SKM-1 (cell line): ENCODE data around the gene STK26.
"Not testable (repeated sequence)": the region's sequence is repeated elsewhere in the genome, so short reads cannot be mapped to it uniquely, and the experiment has no call there.

Experiments used
- DNase-seq: peaks from one replicate; lab custom pipeline; 2025; ENCODE audit not compliant: unreplicated experiment; lab: John Stamatoyannopoulos, UW

The STK26 gene

DNA sequence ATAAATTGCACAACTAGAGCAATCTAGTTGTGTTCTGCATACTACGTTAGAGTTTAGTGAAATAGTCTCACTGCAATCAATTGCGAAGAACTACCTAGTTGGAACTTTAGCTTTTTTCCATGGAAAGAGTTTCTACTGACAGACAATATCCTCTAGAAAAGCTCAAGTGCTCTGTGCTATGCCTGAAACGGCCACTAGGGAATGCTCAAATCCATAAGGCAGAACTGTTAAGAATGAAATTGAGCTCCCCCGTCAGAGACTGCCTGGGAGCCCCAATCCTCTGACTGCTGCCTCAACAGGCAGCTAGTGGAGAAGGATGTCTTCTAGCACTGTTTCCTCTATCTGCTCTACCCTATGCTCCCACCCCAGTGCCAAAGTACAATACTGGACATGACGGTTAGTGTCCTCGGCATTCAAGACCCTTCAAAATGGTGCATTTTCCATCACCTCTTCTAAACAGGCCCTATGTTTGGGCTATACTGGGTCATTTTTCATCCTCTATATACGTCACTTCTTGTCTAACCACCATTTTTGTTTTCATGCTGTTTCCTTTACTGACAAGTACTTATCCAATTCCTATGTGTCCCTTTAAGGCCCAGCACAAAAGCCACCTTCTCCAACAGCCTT is 69.5 kb downstream of the STK26 start:
- peak; percentile 19 for DNase-seq

GRCh38 chrX:132093239-132093860 is 70.2 kb downstream of the STK26 start:
- DNase-seq, result no peak

DNA sequence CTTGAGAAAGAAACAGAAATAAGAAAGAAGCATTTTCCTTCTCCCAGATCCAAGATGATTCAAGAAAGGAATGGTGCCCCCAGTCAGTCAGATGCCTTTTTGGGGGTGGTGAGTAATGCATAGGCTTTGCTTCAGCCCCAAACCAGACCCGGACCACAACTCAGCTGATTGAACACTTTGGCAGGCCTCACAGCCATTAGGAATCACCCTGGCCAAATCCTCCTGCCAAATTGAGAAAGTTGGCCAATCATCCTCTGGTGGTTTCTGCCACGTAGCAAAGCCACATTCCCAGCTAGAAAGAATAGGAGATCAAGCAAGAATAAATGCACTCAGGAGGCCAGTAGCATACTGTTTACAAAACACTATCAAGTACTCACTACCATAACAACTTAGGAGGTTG is 71.1 kb downstream of the STK26 start:
- DNase-seq, result no peak

DNA sequence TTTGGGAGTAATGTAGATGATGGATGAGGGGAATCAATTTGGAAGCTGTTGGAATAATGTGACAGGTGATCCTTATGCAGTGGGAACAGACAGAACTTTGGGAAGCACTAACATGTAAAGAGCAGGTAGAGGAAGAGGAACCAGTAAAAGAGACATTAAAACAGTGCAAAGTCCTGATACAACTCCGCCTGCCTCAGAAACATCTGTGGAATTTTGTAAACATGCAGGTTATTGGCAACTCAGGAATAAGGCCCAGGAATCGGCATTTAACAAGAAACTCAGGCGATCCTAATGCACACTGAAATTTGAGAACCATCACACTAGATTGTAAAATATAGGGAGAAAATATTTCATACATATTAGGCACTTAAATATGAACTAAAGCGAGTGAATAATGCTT is 75.6 kb downstream of the STK26 start:
- not testable (repeated sequence) for DNase-seq

DNA sequence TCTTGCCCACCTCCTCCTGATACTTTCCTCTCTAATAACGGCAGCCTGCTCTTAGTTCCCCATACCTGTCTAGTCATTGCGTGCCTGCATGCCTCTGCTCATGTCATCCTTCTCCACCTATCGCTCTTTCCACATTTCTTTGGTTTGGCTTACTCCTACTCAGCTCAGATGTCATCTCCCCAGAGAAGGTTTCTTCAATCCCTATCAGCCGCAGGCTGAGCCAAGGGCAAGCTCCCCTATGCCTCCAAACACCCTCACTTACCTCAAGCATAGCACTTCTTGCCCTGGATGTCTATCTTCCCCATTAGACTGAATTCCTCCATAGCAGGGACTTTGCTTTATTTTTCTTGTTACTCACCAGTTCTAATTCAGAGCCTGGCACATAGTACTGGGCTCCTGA is 78.1 kb downstream of the STK26 start:
- no peak for DNase-seq

- no peak for DNase-seq
Observed at GRCh38 chrX:132101799-132102198, 78.7 kb downstream of the STK26 start.

DNA sequence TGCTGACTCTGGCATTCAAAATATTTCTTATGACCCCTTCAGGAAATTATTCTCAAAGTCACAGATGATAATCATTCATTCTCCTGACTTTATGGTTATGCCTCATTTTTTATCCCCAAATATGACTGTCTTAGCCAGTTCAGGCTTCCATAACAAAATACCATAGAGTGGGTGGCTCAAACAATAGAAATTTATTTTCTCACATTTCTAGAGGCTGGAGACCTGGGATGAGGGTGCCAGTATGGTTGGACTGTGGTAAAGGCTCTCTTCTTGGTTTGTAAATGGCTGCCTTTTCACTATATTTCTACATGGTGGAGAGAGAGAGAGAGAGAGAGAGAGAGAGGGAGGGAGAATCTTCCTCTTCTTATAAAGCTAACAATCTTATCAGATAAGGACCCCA is 84.2 kb downstream of the STK26 start:
- DNase-seq, result no peak

DNA sequence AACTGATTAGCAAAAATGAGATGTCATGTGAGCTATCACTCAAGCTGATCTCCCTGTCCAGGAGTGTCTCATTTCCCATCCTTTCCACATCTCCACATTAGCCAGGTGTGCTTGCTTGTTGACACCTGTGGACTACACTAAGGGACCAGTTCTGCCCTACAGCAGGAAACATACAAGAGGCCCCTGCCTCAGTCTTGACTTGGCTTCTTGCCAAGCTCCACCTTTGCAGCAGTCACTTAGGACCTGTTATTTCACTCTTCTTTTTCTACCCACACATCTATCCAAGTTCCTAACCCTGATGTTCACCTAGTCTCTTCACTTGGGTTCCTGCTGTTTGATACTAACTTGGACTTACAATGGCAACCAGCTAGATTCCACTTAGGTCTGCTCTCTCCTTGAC is 91.5 kb downstream of the STK26 start:
- DNase-seq, result no peak

- no peak for DNase-seq
Observed at GRCh38 chrX:132115792-132116191, 92.7 kb downstream of the STK26 start.

DNA sequence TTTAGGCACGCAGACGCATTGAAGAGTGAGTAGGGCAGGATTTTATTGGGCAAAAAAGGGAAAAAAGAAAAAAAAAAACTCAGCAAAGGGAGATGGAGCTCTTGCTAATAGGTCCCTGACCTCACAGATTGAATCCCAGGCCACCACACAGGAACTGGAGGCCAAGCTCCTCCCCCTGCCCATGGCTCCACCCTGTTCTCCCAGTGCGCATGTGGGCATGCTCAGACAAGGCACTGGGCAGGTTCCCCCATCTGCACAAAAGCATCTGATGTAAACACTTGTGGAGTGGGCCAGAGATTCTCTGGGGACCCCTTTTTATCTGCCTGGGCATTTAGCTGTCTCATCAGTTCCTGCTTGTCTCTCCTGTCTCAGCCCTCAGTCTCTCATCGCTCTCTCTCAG is 95.3 kb downstream of the STK26 start:
- no peak for DNase-seq

- DNase-seq, result no peak
Observed at GRCh38 chrX:132119283-132119682, 96.2 kb downstream of the STK26 start.

DNA sequence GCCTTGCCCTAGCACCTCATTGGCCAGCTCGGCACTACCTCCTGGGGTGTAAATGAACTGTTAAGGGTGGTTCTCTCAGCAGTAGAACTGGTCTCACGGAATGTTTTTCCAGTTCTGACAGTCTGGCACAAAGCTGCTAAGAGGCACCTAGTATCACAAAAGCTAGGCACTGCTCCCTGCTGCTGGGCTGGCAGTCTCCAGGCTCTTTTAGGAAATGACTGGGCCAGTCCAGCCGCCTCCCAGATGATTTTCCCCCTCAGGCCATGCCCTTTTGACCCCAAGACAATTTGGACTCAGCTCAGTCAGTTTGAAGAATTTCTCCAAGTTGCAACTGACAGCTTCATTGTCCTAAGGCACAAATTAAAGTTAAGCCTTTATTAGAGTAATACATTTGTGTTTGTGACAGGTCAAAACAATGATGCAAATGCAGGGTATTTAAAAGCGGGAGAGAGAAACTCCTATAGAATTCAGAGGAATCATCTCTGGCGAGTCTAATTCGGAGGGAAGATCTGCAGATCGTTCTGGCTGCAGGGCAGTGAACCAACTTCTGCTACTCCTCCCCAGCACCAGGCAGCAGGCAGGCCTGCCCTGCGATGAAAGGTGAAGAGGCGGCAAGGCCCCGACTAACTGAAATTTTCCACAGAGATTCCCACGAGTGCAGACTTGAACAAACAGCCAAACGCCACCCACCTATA is 96.9 kb downstream of the STK26 start:
- no peak for DNase-seq

DNA sequence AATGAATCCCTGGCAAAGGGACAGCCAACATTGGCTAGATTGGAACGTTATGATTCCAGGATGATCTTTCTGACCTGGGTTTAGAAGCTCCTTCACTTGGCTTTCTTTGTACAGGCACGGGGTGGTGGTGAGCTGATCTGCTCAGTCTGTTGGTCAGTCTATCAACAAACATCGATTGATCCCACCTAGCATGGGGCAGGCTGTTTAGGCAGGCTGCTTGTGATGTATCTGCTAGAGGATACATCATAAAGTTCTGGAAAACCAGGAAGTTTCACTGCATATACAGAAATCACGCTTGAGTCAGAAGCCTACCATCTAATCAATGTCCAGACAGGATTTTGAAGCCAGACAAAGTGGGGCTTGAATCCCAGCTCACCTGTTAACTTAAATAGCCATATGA is 97.8 kb downstream of the STK26 start:
- no peak for DNase-seq
